Prostate gland (tissue), 2 donors: Measurements from ENCODE around the gene RSPH9. TPM values are rescaled to one million over a fixed set of nuclear protein-coding genes. Genes with fewer than 3 reads are reported as not detected.

Experiments used
- DNase-seq: peaks from one replicate; pipeline ENCODE4 v3.0.0-alpha.2; 2019; ENCODE audit warnings: low spot score
- H3K27ac ChIP-seq, 2 donors: fragments of 200-600 bp; sonication (generic); 2 replicates each; pipeline ENCODE4 v1.5.1; 2017 to 2019
- H3K27me3 ChIP-seq: fragments of 200-600 bp; sonication (generic); replicated peaks from 2 replicates; pipeline ENCODE4 v1.5.1; 2019; ENCODE audit not compliant: insufficient read depth
- H3K36me3 ChIP-seq, 2 donors: fragments of 200-600 bp; sonication (generic); 1 replicate in 1 of 2; 2 replicates in 1 of 2; pipeline versions ENCODE4 v1.5.1 to v1.8.1; 2017 to 2019
- H3K4me1 ChIP-seq: fragments of 200-600 bp; sonication (generic); replicated peaks from 2 replicates; pipeline ENCODE4 v1.5.1; 2019
- H3K4me3 ChIP-seq, 2 donors: fragments of 200-600 bp; sonication (generic); 2 replicates each; pipeline ENCODE4 v1.5.1; 2017 to 2019
- H3K9me3 ChIP-seq: fragments of 200-600 bp; sonication (generic); 2 replicates; pipeline ENCODE4 v1.5.1; 2017
- POLR2A ChIP-seq: fragments of 450-650 bp; IDR thresholded peaks from one replicate; pipeline ENCODE4 v1.6.1; 2016; ENCODE audit warnings: antibody characterized with exemption, mild to moderate bottlenecking
- POLR2AphosphoS5 ChIP-seq: sonication (generic); formaldehyde crosslinking; IDR thresholded peaks from one replicate; pipeline ENCODE4 v1.6.1; 2017; ENCODE audit warnings: antibody characterized with exemption
- WGBS: methylation state at CpG from one replicate; pipeline ENCODE4 v1.1.5; 2018; 5-methylcytosine and 5-hydroxymethylcytosine counted together
- intact Hi-C: fragments of 100-400 bp; cut with DNase I; formaldehyde crosslinking; loops from one replicate; pipeline ENCODE4 v1.14.2; 2022
- total RNA-seq, 2 donors: library from RNA; depleted of rRNA; stranded (reverse); fragments of >200 nt; gene quantifications; one replicate each; pipeline ENCODE4 v1.1.0, GENCODE V29; 2016
- TF ChIP-seq, protein P1 (sequence below), 4 experiments: fragments of 200-600 bp in 2 of 4; fragments of 450-650 bp in 2 of 4; sonication (generic) in 2 of 4; IDR thresholded peaks; 1 replicate in 3 of 4; 2 replicates in 1 of 4; pipeline ENCODE4 v1.5.1; 2016 to 2019; ENCODE audit warnings: antibody characterized with exemption in 4 of 4, mild to moderate bottlenecking in 2 of 4, moderate library complexity in 2 of 4

Gene RSPH9
- total RNA-seq, 2 donors from 2014 or later: 0.23 to 1.9 TPM

- DNase-seq: no peak
- Histone ChIP-seq H3K27ac (peak overlapping the region; percentile 62 to 76), H3K27me3 (no peaks in the 10 kb centered on the region), H3K4me3 (peak overlapping the region; percentile 58 to 76), H3K36me3 (no peaks in the 10 kb centered on the region), H3K4me1 (peaks cover 27% of the 10 kb centered on the region), H3K9me3 (no peaks in the 10 kb centered on the region)
- WGBS: 3% methylated on average over 10 of the region's 10 CpGs
- TF ChIP-seq POLR2AphosphoS5 (no peak), POLR2A (no peak)
- TF ChIP-seq, protein P1, sequence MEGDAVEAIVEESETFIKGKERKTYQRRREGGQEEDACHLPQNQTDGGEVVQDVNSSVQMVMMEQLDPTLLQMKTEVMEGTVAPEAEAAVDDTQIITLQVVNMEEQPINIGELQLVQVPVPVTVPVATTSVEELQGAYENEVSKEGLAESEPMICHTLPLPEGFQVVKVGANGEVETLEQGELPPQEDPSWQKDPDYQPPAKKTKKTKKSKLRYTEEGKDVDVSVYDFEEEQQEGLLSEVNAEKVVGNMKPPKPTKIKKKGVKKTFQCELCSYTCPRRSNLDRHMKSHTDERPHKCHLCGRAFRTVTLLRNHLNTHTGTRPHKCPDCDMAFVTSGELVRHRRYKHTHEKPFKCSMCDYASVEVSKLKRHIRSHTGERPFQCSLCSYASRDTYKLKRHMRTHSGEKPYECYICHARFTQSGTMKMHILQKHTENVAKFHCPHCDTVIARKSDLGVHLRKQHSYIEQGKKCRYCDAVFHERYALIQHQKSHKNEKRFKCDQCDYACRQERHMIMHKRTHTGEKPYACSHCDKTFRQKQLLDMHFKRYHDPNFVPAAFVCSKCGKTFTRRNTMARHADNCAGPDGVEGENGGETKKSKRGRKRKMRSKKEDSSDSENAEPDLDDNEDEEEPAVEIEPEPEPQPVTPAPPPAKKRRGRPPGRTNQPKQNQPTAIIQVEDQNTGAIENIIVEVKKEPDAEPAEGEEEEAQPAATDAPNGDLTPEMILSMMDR (IDR thresholded peaks at IDR 0.05): no peak
- intact Hi-C loops: no loop called here
Measured at GRCh38 chr6:43687079-43687436, 42.2 kb downstream of the RSPH9 start.

- peak; percentile 78 for DNase-seq
- Histone ChIP-seq H3K4me3 (peak within 1 kb of the TSS; percentile 58 to 76), H3K36me3 (no peaks in the 10 kb centered on the region), H3K4me1 (peaks cover 21% of the 10 kb centered on the region), H3K27me3 (no peaks in the 10 kb centered on the region), H3K27ac (peak within 1 kb of the TSS; percentile 62 to 76), H3K9me3 (no peaks in the 10 kb centered on the region)
- intact Hi-C loops: no loop called here
- TF ChIP-seq, protein P1 (IDR thresholded peaks at IDR 0.05): no peak
- peak; percentile 53 for TF ChIP-seq POLR2A
- TF ChIP-seq POLR2AphosphoS5: peak; percentile 93
- WGBS: under 1% methylated on average over 43 of the region's 43 CpGs
Measured at GRCh38 chr6:43687437-43688347, 42.9 kb downstream of the RSPH9 start, which contains the start of gene MRPS18A. Gene MRPS18A, minus strand, starts transcription at chr6:43687791. Its CDS starts 12 bp downstream, at chr6:43687779.

GRCh38 chr6:43689421-43689820 is 44.6 kb downstream of the RSPH9 start:
- DNase-seq: no peak
- H3K9me3 ChIP-seq: no peaks in the 10 kb centered on the region
- H3K36me3 ChIP-seq: no peaks in the 10 kb centered on the region
- peaks cover 5% of the 10 kb centered on the region for H3K4me1 ChIP-seq
- WGBS: 69% methylated on average over 2 of the region's 2 CpGs
- intact Hi-C loops: no loop called here
- no peaks in the 10 kb centered on the region for H3K27me3 ChIP-seq
- TF ChIP-seq POLR2AphosphoS5 (no peak), POLR2A (no peak)
- H3K27ac ChIP-seq: no peak overlapping the region
- no peak overlapping the region for H3K4me3 ChIP-seq

DNA sequence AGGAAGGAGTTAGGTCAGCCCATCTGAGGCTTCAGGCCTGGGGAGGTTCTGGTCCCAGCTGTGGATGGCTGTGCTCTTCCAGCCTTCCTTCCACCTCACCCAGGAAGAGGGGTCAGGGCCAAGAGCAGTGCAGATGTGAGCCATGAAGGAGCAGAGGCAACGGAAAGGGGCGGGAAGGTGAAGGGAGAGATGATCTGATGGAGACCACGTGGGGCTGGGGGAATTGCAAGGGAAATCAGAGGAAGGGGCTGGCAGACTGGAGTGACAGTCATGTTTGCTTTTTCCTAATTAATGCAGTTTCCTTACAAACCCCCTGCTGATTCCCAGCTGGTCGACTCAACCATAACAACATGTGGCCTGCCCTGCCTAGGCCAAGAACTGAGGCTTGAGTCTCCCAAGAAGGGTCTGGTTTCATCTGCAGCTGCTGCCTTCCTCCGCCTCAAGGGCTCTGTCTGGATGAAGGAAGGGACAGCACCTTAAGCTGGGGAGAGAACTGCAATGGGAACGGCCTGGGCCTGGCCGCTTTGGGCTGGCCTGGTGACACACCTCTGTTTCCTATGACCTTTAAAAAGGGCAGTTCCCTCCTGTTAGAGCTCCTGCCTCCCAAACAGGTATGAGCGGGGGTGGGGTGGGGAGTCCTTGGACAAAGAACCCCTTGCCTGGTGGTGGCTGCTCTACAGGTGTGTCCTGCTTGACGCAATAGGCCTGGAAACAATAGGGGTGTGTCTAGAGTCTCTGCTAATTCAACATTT is 50.6 kb downstream of the RSPH9 start:
- no peaks in the 10 kb centered on the region for H3K27me3 ChIP-seq
- TF ChIP-seq POLR2AphosphoS5 (no peak), POLR2A (no peak)
- TF ChIP-seq, protein P1 (IDR thresholded peaks at IDR 0.05): no peak
- H3K4me3 ChIP-seq: no peak overlapping the region
- no peak overlapping the region for H3K27ac ChIP-seq
- intact Hi-C loops: no loop called here
- 82% methylated on average over 9 of the region's 9 CpGs for WGBS
- no peak for DNase-seq
- no peaks in the 10 kb centered on the region for H3K36me3 ChIP-seq
- H3K9me3 ChIP-seq: no peaks in the 10 kb centered on the region
- peaks cover 4% of the 10 kb centered on the region for H3K4me1 ChIP-seq

GRCh38 chr6:43695967-43696291 is 51.1 kb downstream of the RSPH9 start:
- WGBS: 73% methylated on average over 4 of the region's 4 CpGs
- H3K27ac ChIP-seq: no peak overlapping the region
- peaks cover 4% of the 10 kb centered on the region for H3K4me1 ChIP-seq

More at GRCh38 chr6:43695967-43696291, 51.1 kb downstream of the RSPH9 start:
- H3K36me3 ChIP-seq: no peaks in the 10 kb centered on the region
- TF ChIP-seq POLR2A (no peak), POLR2AphosphoS5 (no peak)
- TF ChIP-seq, protein P1 (IDR thresholded peaks at IDR 0.05): no peak
- H3K9me3 ChIP-seq: no peaks in the 10 kb centered on the region
- H3K27me3 ChIP-seq: no peaks in the 10 kb centered on the region
- intact Hi-C loops: no loop called here
- H3K4me3 ChIP-seq: no peak overlapping the region
- DNase-seq: no peak
